Smooth muscle cell (in vitro differentiated cells): Measurements from ENCODE around the gene NRG3. TPM values are rescaled to one million over a fixed set of nuclear protein-coding genes. Genes with fewer than 3 reads are reported as not detected.

Source experiments
- DNase-seq: peaks from one replicate; lab custom pipeline; 2025; ENCODE audit not compliant: unreplicated experiment; lab: John Stamatoyannopoulos, UW
- H2AFZ ChIP-seq: fragments of 200-600 bp; sonication (generic); 2 replicates; pipeline ENCODE4 v1.6.0; 2016; ENCODE audit warnings: antibody characterized with exemption, low read depth, mild to moderate bottlenecking
- H3F3A ChIP-seq: fragments of 200-600 bp; sonication (generic); 2 replicates; pipeline ENCODE4 v1.6.0; 2017; ENCODE audit warnings: antibody characterized with exemption, low read depth
- H3K27ac ChIP-seq: fragments of 200-600 bp; sonication (generic); 2 replicates; pipeline ENCODE4 v1.5.1; 2016; ENCODE audit warnings: low read depth, mild to moderate bottlenecking
- H3K27me3 ChIP-seq: fragments of 200-600 bp; sonication (generic); 2 replicates; pipeline ENCODE4 v1.6.1; 2016; ENCODE audit warnings: low read depth, mild to moderate bottlenecking
- H3K36me3 ChIP-seq: fragments of 200-600 bp; sonication (generic); 2 replicates; pipeline ENCODE4 v1.5.1; 2016; ENCODE audit warnings: low read depth
- H3K4me1 ChIP-seq: fragments of 200-600 bp; sonication (generic); 2 replicates; pipeline ENCODE4 v1.5.1; 2016; ENCODE audit warnings: low read depth
- H3K4me2 ChIP-seq: fragments of 200-600 bp; sonication (generic); 2 replicates; pipeline ENCODE4 v1.6.0; 2016; ENCODE audit warnings: mild to moderate bottlenecking
- H3K4me3 ChIP-seq: fragments of 200-600 bp; sonication (generic); 2 replicates; pipeline ENCODE4 v1.5.1; 2016; ENCODE audit warnings: mild to moderate bottlenecking
- H3K79me2 ChIP-seq: fragments of 200-600 bp; sonication (generic); 2 replicates; pipeline ENCODE4 v1.6.0; 2016; ENCODE audit warnings: low read depth, mild to moderate bottlenecking
- H3K9ac ChIP-seq: fragments of 200-600 bp; sonication (generic); 2 replicates; pipeline ENCODE4 v1.6.0; 2016; ENCODE audit warnings: low read depth
- H3K9me3 ChIP-seq: fragments of 200-600 bp; sonication (generic); replicated peaks from 2 replicates; pipeline ENCODE4 v1.5.1; 2016; ENCODE audit warnings: low read depth
- H4K20me1 ChIP-seq: fragments of 200-600 bp; sonication (generic); 2 replicates; pipeline ENCODE4 v1.6.0; 2016; ENCODE audit warnings: low read depth
- CTCF ChIP-seq: fragments of 200-600 bp; sonication (generic); IDR thresholded peaks from 2 replicates; pipeline ENCODE4 v1.5.1; 2017; ENCODE audit warnings: borderline replicate concordance, mild to moderate bottlenecking, antibody characterized with exemption; ENCODE audit not compliant: insufficient read depth, poor library complexity, severe bottlenecking
- WGBS: methylation state at CpG from one replicate; pipeline ENCODE4 v1.1.7; 2016; ENCODE audit warnings: low lambda C conversion rate; 5-methylcytosine and 5-hydroxymethylcytosine counted together
- polyA plus RNA-seq: library from polyadenylated mRNA; unstranded; fragments of >200 nt; fragmentation: Nextera tagmentation; extraction: Ambion mirVana; gene quantifications from 2 replicates; pipeline ENCODE4 v1.2.1, GENCODE V29; 2016
- total RNA-seq: library from RNA; depleted of rRNA; stranded (reverse); fragments of >200 nt; gene quantifications from 2 replicates; pipeline ENCODE4 v1.2.3, GENCODE V29; 2014

NRG3 gene
- total and polyA plus RNA-seq, 2 experiments from 2014 or later, result 4.0 to 4.8 TPM

GRCh38 chr10:82092111-82092510, 217.1 kb downstream of the NRG3 start:
- TF ChIP-seq CTCF, result no peak
- H3K9ac ChIP-seq, result no peak overlapping the region
- H3K79me2 ChIP-seq, result no peaks in the 10 kb centered on the region
- H3K27me3 ChIP-seq, result no peaks in the 10 kb centered on the region
- no peak for DNase-seq
- no peaks in the 10 kb centered on the region for H3K36me3 ChIP-seq
- no peak overlapping the region for H3K4me3 ChIP-seq
- H3K4me2 ChIP-seq, result no peak overlapping the region
- no peaks in the 10 kb centered on the region for H3F3A ChIP-seq
- peaks cover 17% of the 10 kb centered on the region for H3K4me1 ChIP-seq
- no peak overlapping the region for H2AFZ ChIP-seq
- H3K9me3 ChIP-seq, result no peaks in the 10 kb centered on the region
- WGBS, result 76% methylated on average over 2 of the region's 2 CpGs
- H3K27ac ChIP-seq, result no peak overlapping the region
- H4K20me1 ChIP-seq, result no peaks in the 10 kb centered on the region

DNA sequence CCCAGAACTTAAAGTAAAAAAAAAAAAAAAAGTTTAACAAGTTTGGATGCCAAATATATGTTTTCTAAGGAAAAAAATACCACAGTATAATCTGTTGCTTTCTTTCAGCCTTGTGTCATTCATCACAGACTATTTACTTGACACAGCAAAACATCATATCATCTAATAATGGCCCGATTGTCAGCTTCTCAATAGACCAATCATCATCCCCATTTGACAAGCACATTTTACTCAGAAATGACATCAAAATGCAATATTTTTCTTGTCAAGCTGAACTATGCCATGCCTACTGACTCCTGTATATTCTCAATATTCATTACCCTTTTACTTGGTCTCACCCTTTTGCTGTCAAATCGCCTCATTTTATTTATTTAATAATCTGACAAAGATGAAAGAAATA, 249.7 kb downstream of the NRG3 start:
- no peaks in the 10 kb centered on the region for H4K20me1 ChIP-seq
- TF ChIP-seq CTCF, result no peak
- whole genome bisulfite sequencing, result 91% methylated on average over 2 of the region's 2 CpGs

GRCh38 chr10:82128527-82128926, 253.5 kb downstream of the NRG3 start:
- no peaks in the 10 kb centered on the region for H4K20me1 ChIP-seq
- H3K79me2 ChIP-seq, result no peaks in the 10 kb centered on the region
- no peaks in the 10 kb centered on the region for H3K9me3 ChIP-seq
- no peak overlapping the region for H3K4me3 ChIP-seq
- TF ChIP-seq CTCF, result no peak
- H2AFZ ChIP-seq, result no peak overlapping the region
- H3K9ac ChIP-seq, result no peak overlapping the region
- H3K36me3 ChIP-seq, result no peaks in the 10 kb centered on the region
- no peak overlapping the region for H3K27ac ChIP-seq
- H3K27me3 ChIP-seq, result no peaks in the 10 kb centered on the region
- H3F3A ChIP-seq, result no peaks in the 10 kb centered on the region
- no peaks in the 10 kb centered on the region for H3K4me1 ChIP-seq
- no peak for DNase-seq
- H3K4me2 ChIP-seq, result no peak overlapping the region
- WGBS, result 49% methylated on average over 2 of the region's 2 CpGs

More for the DNA sequence above, 249.7 kb downstream of the NRG3 start:
- no peak overlapping the region for H3K27ac ChIP-seq
- no peaks in the 10 kb centered on the region for H3F3A ChIP-seq
- H3K27me3 ChIP-seq, result no peaks in the 10 kb centered on the region
- H3K9me3 ChIP-seq, result no peaks in the 10 kb centered on the region
- no peak overlapping the region for H3K9ac ChIP-seq
- H3K4me2 ChIP-seq, result no peak overlapping the region
- H2AFZ ChIP-seq, result no peak overlapping the region
- H3K79me2 ChIP-seq, result no peaks in the 10 kb centered on the region
- no peaks in the 10 kb centered on the region for H3K4me1 ChIP-seq
- no peak for DNase-seq
- H3K4me3 ChIP-seq, result no peak overlapping the region
- H3K36me3 ChIP-seq, result no peaks in the 10 kb centered on the region

DNA sequence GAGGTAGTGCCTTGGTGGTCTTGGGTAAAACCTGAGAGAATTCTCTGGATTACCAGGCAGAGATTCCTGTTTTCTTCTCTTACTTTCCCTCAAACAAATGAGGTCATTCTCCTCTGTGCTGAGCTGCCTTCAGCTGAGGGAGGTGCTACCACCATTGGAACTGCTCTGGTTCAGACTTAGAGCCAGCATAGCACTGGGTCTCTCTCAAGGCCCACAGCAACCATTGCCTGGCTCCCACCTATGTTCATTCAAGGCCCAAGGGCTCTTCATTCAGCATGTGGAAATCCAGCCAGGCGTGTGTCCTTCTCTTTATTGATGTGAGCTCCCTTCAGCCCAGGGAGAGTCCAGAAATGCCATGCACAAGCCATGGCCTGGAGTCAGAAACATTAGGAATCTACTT, 261.1 kb downstream of the NRG3 start:
- Histone ChIP-seq H3K79me2 (no peaks in the 10 kb centered on the region), H3K9ac (no peak overlapping the region), H2AFZ (no peak overlapping the region), H3F3A (no peaks in the 10 kb centered on the region), H3K36me3 (no peaks in the 10 kb centered on the region), H3K4me1 (peaks cover 6% of the 10 kb centered on the region), H3K4me3 (no peak overlapping the region), H4K20me1 (no peaks in the 10 kb centered on the region), H3K27ac (no peak overlapping the region), H3K4me2 (no peak overlapping the region), H3K9me3 (no peaks in the 10 kb centered on the region), H3K27me3 (no peaks in the 10 kb centered on the region)
- no peak for TF ChIP-seq CTCF
- WGBS, result 84% methylated on average over 1 of the region's 1 CpG
- no peak for DNase-seq
